GM21825 (cell line): ENCODE measurements around the gene ASTN2.

Source experiments
- ATAC-seq: cut with Tn5 transposase; IDR thresholded peaks from one replicate; pipeline ENCODE4 v1.9.1; 2021; ENCODE audit warnings: mild to moderate bottlenecking, moderate library complexity; ENCODE audit not compliant: unreplicated experiment

The ASTN2 gene, protein sequence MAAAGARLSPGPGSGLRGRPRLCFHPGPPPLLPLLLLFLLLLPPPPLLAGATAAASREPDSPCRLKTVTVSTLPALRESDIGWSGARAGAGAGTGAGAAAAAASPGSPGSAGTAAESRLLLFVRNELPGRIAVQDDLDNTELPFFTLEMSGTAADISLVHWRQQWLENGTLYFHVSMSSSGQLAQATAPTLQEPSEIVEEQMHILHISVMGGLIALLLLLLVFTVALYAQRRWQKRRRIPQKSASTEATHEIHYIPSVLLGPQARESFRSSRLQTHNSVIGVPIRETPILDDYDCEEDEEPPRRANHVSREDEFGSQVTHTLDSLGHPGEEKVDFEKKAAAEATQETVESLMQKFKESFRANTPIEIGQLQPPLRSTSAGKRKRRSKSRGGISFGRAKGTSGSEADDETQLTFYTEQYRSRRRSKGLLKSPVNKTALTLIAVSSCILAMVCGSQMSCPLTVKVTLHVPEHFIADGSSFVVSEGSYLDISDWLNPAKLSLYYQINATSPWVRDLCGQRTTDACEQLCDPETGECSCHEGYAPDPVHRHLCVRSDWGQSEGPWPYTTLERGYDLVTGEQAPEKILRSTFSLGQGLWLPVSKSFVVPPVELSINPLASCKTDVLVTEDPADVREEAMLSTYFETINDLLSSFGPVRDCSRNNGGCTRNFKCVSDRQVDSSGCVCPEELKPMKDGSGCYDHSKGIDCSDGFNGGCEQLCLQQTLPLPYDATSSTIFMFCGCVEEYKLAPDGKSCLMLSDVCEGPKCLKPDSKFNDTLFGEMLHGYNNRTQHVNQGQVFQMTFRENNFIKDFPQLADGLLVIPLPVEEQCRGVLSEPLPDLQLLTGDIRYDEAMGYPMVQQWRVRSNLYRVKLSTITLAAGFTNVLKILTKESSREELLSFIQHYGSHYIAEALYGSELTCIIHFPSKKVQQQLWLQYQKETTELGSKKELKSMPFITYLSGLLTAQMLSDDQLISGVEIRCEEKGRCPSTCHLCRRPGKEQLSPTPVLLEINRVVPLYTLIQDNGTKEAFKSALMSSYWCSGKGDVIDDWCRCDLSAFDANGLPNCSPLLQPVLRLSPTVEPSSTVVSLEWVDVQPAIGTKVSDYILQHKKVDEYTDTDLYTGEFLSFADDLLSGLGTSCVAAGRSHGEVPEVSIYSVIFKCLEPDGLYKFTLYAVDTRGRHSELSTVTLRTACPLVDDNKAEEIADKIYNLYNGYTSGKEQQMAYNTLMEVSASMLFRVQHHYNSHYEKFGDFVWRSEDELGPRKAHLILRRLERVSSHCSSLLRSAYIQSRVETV (N-terminal part only)

DNA sequence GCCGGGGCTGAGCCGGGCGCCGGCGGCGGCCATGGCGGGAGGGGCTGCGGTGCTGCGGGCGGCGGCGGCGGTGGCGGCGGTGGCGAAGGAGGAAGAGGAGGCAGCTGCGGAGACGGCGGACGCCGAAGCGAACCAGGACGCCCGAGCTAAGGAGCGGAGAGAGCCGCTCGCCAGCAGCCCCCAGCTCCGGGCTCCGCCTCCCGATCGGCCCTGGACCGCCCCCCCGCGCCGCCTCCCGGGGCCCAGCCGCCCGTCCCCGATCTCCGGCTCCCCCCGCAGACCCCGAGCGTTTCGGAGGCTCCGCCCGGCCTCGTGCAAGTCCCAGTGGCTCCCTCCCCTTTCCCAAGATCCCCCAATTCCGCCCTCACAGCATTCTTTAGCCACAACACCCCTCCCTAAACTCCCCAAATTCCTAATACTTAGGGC lies at the start of gene ASTN2:
TSS of gene ASTN2 (minus strand) at position 152 of the 426 bp plus-strand sequence. CDS start at position 33, 119 bp downstream.
- ATAC-seq: no peak

GRCh38 chr9:117462861-117463260 lies 48.0 kb upstream of the ASTN2 start:
- ATAC-seq: no peak

DNA sequence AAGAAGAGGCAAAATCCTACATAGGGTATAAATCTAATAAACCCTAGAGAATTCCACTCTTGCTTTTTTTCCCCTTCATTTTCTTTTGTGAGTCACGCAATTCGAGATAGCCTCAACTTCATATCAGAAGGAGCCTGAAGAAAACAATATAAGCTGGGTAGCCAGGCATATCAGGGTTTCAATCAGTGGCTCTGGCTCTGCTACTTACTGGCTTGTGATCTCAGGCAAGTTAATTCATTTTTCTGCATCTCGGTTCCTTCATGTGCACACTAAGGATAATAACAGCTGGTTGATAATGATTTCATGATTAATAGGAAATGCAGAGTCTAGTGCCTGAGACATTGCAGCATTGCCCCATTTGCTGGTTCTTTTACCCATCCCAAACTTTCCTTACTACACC lies 46.5 kb upstream of the ASTN2 start:
- ATAC-seq: no peak

DNA sequence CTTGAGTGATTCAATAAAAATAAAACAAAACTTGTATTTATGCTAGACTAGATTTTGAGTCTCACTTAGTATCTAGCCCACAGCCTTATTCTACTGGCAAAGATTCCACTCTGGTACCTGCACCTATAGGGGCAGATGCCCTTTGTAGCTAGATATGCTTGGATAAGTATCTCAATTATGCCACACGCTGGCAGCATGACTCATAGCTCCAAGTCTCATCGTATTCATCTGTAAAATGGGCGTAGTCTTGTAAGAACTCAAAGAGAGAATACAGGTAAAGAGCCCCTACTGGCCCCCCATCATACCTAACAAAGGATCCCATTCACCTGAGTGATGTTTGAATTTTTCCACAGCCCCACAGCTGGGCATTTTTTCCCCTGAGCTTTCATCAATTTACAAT lies 45.9 kb upstream of the ASTN2 start:
- ATAC-seq: no peak

DNA sequence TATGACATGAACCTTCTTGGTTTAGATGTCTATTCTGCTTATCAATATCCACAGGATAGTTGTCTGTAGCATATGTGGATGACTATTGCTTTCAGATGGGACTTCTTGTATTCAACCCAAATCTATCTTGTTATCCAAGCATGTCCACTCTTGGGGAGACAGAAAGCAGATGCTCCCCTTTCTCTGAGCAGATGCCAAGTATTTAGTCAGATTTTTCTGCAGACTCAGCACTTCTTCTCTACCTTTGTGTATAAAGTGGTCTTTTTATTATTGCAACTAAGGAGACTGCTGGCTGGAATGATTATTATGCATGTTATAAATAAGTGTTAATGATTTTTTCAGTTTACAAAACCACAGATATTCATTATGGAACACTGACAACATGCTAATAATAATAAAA lies 45.1 kb upstream of the ASTN2 start:
- ATAC-seq: no peak

DNA sequence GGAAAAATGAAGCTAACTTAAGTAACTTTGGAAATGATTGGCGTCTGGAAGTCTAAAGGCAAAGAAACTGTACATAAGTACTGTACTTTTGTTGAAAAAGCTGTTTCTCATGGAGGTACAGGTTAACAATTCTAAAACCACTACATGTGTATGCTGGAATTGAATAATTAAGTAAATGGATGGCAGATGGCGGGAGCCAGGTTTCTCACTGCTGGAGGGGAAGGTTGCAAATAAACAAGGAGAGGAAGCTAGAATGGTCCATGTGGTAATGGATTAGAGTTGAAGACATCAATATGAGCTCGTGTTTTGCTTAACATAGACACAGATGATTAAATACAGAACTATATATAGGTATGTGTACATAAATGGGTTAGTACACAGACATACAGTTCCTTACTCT lies 43.2 kb upstream of the ASTN2 start:
- ATAC-seq: no peak

- no peak for ATAC-seq
Measured at GRCh38 chr9:117454711-117455110, 39.9 kb upstream of the ASTN2 start.

GRCh38 chr9:117453737-117454136 lies 38.9 kb upstream of the ASTN2 start:
- no peak for ATAC-seq

GRCh38 chr9:117451311-117451710 lies 36.5 kb upstream of the ASTN2 start:
- no peak for ATAC-seq

DNA sequence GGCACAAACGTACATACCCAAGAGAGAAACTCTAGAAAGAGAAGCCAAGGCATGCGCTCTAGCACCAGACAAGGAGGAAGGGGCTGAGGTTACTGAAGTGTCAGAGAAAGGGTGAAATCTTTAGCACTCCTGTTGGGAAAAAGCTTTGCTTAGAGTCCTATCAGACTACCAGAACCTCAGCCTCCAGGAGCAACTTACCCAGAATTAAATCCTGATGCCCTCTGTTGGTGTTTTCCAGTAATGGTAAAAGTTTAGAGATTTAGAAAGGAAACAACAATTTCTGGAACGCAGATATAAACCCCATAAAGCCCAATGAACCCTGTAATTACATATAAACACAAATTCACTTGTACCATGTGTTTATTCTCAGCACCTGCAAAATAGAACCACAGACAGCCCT lies 33.2 kb upstream of the ASTN2 start:
- ATAC-seq: no peak

DNA sequence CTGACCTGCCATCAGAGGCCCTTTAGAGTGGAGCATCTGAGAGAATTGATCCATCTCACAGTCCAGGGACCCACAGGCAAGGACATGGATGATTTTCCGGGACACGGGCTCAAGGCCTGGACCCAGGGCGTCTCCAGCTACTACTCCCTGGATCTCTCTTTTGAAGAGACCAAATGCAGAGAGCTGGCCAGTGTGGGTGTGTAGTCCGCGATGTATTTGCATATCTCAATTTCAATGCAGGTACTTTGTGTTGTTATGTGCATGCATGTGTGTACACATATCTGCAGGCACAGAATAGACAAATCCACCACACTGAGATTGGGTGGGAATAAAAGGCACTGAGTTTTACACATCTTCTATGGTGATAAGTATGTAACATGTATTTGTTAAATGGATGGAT lies 30.8 kb upstream of the ASTN2 start:
- ATAC-seq: no peak

- no peak for ATAC-seq
Measured at GRCh38 chr9:117444501-117444900, 29.6 kb upstream of the ASTN2 start.

DNA sequence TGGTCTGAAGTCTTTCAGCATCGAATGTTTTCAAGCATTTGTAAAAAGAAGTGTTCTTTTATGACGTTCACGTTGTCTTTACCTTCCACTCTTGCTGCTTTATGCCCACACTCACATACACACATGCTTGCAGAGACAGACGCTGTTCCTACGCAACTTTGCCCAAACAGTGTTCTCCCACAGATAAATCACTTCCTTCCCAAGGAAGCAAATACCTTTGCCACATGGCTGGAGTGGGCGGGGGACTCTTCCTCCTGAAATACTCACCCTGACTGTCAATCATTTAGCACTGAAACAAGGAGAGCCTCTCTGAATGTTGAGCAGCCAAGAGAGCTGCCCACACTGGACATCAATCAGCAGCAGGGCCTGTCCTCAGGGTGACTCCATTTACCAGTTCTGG lies 22.4 kb upstream of the ASTN2 start:
- no peak for ATAC-seq

- no peak for ATAC-seq
Measured at GRCh38 chr9:117435630-117436261, 20.9 kb upstream of the ASTN2 start.

DNA sequence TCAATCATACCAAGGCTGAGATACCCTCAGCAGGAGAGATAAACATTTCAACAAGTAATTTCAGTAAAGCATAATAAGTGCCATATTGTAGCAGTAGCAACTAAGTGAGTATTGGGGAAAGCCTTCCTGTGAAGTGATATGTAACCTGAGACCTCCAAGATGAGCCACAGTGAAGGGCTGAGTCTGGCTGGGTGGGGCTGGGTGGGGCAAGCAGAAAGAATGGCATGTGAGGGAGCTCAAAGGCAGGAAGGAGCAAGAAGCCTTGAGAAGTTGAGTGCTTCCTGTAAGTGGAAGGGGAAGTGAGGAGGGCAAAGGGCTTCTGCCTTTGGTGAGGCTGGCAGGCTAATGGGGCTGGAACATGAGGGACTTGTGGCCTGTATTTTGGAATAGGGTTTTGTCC lies 19.7 kb upstream of the ASTN2 start:
- no peak for ATAC-seq

DNA sequence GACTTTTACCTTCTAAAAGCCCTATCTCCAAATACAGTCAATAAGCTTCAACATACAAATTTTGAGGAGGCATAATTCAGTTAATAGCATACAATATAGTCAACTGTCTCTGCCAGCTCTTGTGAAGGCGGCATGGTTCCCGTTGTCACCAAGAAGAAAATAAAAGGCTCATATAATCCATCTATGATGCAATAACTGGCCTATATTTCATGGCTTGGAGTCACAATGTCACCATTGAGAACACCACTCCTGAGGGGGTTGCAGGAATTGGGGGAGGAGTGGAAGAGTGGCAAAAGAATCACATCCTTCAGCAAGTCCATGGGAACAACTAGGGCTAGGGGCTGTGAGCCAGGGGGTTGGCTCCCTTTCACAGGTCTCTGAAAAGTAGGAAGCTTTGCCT lies 16.0 kb upstream of the ASTN2 start:
- ATAC-seq: no peak

DNA sequence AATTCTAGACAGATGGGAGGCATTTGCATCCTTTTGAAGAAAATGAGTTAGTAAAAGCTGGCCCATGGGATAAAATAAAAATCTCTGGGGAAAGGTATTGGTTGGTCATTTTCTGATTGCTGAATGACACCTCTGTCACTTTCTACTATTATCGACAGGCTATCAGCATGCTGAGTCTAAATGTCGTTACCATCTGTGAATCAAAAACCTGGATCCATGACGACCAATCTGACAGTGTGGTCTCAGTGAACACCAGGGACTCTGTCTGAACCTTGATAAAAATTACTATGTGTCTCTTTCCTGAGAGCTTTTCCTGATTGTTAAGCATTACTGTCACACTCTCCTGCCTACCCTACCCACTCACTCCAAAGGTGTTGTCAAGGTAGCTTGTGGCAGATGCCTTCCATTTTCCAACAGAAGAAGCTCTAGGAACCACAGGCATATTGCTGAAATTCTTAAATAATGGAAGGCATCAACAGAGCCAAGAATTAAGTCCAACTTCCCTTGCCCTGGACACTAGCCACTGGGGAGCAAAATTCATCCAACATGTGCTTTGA lies 12.6 kb upstream of the ASTN2 start:
- no peak for ATAC-seq

- ATAC-seq: no peak
Measured at GRCh38 chr9:117425566-117425965, 10.7 kb upstream of the ASTN2 start.

DNA sequence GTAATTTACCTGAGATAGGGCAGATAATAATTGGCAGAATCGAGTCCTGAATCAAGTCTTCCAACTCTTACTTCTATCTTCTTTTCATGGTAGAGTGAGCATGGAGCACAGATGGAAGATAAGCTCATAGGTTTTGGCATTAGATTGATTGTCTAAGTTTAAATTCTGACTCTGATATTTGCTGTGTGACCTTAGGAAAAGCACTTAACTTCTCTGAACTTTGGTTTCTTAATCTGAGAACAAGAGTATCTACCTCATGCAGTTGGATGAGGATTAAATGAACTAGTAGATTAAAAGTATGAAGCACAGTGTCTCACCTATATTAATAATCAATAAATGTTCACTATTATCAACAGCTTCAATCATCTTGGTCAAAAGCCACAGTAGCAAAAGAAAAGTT lies 9.4 kb upstream of the ASTN2 start:
- ATAC-seq: no peak

DNA sequence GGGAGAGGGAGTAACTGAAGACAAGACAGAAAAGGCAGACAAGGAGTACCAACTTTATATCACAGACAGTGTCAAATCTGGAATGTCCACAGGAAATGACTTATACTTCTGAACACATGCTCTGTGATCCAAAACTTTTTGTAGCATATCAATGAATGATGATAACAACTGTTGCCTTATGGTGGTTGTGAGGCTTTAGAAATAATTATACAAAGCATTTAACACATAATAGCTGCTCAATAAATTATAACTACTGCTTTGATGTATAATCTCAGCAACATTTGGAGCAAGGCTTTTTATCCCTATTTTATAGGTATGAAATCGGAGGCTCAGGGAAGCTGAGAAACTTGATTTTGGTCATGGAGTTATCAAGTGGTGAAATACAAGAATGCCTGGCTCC lies 3.3 kb upstream of the ASTN2 start:
- ATAC-seq: no peak
